Muscle of back (tissue), 11 donors: Measurements from ENCODE around the gene IL18R1. TPM values are rescaled to one million over a fixed set of nuclear protein-coding genes. Genes with fewer than 3 reads are reported as not detected.

Experiments
- DNase-seq, 3 donors: peaks; one replicate each; pipeline versions ENCODE4 v3.0.0 to v3.0.0-alpha.2; 2013
- polyA plus RNA-seq, 10 donors: library from polyadenylated mRNA; unstranded; fragments of 120-200 nt; gene quantifications; one replicate each; pipeline ENCODE4 v1.2.1, GENCODE V29; 2013; ENCODE audit not compliant: insufficient read length in 10 of 10

IL18R1 gene
- polyA plus RNA-seq, 10 donors = 0.50 to 2.0 (median 1.0) TPM

DNA sequence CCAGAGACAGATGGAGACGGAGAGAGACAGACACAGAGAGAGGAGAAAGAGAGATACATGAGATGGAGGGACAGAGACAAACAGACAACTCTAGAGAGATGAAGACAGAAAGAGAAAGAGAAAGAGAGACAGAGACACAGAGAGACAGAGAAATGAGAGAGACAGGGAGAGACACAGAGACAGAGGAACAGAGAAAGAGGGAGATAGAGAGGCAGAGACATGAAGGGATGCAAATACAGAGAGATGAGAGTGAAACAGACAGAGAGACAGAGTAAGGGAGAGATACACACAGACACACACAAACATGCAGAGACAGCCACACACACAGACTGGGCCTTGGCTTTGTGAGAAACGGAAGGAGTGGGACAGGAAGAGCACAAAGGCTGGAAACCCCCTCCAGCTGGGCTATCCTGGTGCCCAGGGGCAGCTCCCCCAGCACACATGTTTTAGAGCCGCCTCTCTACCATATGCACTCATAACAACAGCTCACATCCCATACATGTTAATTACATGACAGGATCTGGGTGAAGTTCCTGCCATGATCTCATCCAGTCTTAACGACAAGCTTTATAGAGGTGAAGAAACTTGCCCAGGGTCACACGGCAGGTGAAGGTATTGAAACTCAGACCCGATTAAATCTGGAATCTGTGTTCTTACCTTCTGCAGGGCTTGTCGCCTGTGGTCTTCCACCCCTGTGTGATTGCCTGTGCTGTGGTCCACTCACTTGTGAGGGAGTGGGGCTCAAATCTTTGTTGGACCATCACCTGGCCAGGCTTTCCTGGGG is 32.4 kb downstream of the IL18R1 start:
- DNase-seq = no peak

DNA sequence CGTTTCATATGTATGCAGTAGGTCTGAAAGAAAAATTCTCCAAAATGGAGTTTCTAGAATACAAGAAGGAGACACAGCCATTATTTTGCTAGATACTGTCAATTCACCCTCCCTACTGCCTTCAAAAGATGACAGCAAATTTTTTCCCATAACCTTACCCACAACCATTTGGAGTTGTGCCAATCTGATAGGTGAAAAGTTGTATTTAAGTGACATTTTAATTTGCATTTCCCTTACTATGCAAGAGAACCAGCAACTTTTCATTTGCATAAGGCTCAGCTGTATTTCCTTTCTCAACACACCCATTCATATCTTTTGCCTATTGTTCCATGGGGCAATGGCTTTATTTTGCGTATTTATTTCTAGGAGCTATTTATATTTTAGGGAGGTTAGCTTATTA is 36.0 kb downstream of the IL18R1 start:
- no peak for DNase-seq

DNA sequence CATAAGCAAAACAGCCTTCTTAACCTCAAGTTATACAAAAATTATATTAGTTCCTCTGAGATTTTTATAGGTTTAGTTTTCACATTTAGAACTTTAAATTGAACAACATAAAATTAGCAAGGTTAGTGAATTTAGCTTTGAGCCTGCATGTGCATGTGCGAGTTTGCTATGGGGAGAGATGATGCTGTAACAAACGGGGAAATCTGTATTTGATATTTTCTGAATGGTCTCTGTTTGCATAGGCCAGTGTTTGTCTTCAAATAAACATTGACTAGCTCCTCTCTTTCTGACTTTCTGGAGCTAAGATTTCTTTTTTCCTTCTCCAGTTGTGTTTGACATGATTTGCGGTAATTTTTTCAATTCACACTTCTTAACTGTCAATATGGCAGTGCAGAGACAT is 36.5 kb downstream of the IL18R1 start:
- no peak for DNase-seq

DNA sequence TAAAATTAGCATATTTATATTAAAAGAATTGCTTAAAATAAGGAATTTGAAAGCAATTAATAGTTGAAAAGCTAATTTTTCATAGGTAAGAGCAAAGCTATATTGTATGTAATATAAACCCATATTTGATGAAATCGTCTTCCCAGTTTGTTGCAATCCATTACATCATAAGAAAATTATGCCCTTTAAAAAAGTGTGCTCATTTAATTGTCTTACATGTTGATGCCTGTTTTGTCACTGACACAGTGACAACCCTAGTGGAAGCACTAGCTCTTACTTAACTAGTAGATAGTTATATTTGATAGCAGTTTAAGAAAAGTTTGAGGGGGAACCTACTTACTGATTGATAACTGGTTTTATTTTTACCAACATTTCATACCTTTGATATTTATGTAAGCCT is 37.3 kb downstream of the IL18R1 start:
- no peak for DNase-seq

DNA sequence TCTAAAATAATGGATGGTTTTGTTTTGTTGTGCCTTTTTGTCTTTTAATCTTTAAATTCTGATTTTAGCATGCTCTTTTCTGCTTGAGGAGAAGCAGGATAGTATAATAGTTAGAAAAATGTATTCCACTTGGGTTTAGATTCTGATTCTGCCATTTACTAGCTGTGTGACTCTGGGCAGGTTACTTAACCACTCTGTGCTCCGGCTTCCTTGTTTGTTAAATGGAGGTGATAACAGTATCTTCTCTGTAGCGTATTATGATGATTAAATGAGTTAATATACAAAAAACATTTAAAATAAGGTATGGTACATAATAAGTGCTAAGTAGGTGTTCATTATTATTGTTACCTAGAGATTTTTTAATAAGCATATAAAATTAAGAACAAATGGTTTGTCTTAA is 40.4 kb downstream of the IL18R1 start:
- no peak for DNase-seq

DNA sequence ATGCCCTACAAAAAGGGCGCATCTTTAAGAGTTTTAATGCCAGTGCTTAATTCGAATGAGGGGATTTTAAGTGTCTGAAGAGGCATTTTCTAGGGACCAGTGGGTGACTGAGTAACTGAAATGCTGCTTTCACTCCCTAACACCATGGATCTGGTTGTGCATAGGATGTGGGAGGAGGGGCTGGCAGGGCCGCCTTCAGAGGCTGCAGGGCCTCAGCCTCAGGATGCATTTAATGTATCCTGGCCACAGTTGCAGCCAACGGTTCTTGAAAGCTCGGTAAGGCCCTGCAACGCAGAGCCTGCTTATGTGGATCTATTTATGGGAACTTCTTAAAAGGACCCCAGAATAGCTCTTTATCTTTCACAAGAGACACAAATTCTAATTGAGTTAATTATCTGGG is 41.6 kb downstream of the IL18R1 start:
- DNase-seq = peak in 1 of 3 donors; percentile 2

DNA sequence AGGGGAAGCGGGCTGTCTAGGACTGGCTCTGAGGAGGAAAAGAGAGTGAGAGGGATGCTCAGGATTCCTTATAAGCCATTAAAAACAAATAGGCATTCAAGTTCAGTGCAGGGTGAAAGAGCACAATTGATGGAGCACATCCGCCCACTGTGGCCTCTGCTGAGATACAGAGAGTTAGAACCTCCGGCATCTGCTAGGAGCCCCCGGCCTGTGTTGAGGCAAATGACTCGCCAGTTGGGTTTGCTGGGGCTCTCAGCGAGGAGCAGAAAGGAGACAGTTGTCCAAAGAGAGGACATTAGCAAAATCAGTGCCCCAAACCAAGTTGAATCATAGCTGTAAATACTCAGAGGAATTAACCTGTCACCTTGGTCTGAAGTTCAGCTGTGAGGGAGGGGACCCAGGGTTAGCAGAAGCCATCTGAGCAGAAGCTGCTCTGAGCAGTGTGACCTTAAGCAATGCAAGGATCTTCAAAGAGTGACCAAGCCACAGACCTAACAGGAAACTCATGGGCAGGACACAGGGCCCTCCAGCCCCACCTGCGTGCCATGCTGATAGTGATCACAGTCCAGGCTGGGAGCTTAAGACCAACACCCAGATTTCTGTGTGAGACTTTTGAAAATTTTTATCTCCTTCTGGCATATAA is 44.0 kb downstream of the IL18R1 start:
- no peak for DNase-seq

DNA sequence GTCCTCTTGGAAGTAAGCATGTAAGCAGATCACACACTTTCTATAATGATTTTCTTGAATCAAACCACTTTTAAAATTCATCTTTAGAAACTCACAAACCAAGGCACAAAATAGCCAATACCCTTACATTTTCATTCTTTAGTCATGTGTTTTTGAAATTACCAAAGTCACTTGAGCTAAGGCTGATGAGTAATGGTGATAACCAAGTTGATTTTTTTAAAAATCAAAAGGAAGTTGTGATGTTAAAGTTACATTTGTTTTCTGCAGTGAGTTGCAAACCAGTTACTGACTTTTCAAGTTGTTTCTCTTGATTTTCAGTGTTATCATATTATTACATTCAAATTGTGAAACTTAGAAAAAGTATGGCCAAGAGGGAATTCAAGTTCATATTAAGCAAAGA is 45.9 kb downstream of the IL18R1 start:
- no peak for DNase-seq

DNA sequence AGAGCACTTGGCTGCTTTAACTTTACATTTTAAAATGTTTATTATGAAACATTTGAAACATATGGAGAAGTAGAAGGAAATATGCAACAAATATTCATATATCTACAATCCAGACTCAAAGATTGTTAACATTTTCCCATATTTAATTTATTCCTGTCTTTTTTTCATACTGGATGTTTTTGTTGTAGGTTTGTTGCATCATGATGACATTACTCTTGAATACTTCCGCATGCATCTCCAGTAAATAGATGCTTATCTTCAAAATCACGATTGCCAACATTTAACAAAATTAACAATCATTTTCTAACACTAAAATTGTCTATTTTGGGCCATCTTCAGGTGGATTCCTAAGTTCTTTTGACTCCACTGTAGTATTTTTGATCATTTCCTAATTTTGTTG is 46.3 kb downstream of the IL18R1 start:
- DNase-seq = no peak

DNA sequence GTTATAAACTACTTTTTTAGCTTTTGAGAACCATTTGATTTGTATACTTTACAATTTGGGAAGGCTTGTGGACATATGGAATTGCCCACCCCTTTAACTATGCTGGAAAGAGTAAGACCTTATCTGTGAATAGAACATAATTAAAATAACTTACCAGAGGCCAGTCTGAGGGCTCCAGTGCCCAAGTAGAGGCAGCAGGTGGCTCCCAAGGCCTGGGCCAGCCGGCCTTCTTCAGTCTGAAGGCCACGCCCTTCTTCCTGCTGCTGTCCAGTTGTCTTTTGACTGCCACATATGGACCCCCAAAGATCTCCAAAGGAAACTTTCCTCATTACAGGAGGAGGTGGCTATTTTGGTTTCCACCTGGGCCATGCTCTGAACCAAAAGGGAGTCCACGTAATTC is 55.4 kb downstream of the IL18R1 start:
- DNase-seq = no peak

DNA sequence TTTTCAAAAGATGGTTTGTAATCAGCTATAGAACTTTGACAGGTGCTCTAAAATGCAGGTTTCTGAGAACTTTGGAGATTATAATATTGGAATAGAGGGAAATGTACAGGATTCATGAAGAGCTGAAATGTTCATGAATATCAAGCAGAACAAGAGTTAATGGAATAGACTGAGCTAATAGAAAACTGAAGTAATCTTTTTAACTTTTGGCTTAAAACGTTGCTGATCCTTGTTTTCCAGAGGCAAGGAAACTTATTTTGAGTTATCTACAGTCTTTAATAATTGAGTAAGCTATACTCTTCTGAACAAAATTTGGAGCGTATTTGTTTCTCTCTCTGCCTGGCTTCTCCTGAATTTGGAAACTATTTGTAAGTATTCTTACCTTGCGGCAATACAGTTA is 56.6 kb downstream of the IL18R1 start:
- no peak for DNase-seq

DNA sequence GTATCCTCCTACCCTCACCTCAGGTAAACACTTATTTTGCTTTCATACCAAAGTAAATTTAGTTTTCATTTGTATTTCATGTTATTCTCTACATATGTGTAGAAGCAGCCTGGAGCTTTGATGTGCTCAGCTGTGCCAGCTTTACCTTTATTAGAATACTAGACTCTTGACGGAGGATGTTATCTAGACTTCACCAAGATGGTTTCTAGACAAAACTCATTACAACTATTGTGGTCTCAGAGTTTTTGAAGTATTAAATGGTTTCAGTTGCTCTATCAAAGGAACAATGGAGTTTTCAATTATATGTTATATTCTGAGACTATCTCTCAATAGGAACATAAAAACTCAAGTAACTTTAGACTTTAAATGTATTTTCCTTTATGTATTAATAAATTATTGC is 62.4 kb downstream of the IL18R1 start:
- DNase-seq = no peak

DNA sequence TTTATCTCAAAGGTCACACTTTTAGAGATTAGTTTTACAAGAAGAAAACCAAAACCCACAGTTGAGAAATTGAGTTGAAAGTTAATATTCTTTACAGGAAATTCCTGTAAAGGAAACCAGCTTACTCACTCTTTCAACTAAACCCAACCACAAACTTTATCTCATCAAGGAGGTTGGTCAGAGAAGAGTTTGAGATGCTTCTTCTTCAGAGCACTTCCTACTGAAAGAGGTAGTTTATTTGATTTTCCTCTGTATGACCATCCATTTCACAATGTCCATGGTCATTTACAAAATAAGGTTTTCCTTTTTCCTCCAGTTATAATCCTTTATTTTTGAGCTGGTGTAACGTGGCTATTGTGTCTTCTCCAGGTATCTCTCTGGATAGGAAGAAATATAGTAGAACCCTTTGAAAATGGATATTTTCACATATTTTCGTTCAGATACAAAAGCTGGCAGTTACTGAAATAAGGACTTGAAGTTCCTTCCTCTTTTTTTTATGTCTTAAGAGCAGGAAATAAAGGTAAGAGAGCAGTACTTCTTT is 62.9 kb downstream of the IL18R1 start:
- no peak for DNase-seq

DNA sequence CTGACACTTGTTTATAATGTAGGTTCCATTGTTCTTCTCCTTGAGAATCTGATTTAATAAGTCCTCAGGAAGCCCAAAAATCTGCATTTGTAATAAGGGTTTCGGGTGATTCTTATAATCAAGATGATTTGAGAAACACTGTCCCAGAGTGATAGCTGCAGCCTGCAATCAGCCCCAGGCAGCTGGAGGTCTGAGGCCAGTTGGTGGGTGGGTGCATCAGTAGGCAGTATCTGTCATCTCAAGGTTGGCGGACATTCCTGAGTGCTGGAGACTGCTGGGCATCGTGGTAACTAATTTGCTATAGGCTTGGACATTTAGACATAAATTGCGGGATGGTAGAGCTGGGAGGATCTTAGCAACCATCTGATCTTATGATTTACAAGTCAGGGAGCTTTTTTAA is 64.7 kb downstream of the IL18R1 start:
- no peak for DNase-seq

DNA sequence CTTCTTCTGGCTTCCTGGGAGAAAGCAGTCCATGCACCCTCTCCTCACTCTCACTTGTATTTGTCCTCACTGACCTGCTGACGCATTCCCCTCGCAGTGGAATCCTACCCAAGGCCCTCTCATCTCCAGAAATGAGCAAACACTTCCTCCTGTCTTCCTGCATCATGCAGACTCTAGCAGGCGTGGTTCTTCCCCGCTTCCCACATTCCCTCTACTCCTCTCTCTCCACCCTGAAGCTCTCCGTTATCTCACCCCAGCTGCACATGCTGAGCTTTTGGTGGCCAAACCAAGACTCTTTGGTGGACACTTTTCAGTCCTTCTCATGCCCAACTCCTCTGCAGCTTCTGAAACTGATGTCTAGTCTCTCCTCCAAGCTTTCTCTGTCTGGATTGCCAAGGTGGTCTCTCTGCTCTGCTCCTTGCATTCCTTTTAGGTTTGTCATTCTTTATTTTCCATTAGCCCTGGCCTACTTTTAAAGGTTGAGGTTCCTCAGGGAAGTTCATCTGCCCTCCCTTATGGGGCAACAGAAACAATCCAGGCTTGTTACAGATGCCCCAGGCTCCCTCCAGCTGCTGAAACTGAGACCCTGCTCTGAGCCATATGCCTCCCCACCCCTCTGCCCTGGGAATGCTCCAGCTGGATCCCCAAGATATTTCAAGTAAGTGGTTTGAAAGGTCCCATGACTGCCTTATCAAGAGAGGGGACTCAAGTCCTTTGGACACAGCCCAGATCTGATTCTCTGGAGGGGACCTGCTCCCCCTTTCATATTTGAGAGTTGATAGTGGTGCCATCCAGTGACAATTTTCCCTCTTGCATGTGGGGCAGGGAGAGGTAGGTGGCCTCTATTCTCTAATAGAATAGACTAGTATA is 66.5 kb downstream of the IL18R1 start:
- DNase-seq = no peak

DNA sequence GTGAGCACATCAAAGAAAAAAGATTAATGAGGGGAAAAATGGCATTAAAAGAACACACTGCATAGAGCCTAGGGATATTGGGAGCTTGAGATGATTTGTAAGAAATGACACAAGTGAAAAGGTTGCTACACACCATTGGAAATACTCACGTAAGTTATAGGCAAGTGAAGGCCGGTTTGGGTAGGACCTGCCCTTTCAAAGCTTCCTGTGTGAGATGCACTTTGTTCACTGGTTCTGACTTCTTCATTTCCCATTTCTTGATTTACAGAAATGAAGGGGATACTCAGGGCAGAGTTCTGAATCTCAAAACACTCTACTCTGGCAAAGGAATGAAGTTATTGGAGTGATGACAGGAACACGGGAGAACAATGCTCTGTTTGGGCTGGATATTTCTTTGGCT is 67.3 kb downstream of the IL18R1 start, which contains the start of gene IL18RAP:
Gene IL18RAP (plus strand): TSS at position 251 of the 400 bp plus-strand sequence. CDS start 118 bp downstream, at position 369.
- DNase-seq = no peak

DNA sequence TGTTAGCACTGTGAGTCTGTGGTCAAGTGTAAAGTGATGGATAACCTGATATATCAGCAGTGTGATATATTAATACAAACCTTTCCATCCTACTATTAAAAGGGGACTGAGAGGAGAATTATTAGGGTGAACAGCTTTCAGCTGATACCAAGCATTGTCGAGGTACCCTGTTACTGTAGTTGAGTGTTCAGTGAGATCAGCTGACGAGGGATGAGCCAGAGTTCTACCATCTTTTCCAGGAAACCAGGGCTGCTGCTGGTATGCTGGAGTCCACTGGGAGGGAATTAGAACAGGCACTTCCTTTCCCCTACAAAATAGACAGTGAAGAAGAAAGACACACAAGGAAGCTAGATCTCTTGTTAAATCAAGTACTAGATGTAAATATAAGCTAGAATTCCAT is 67.8 kb downstream of the IL18R1 start:
- no peak for DNase-seq

DNA sequence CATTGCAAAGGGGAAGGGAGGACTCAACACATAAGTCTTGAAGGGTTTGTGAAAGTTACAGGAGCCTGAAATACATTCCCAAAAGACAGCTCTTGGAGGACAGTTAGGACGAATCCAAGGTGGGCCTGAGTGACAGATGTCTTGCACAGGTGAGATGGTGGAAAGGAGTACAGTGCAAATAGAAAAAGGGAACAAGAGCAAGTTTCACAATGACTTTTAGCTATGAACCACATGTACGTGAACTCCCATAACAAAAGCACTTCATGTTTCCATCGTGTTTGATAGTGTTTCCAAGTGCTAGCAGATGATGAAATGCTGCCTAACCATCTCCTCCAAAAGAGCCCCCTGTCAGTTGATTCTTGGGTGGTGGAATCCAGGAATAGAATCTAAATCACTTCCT is 69.2 kb downstream of the IL18R1 start:
- no peak for DNase-seq

DNA sequence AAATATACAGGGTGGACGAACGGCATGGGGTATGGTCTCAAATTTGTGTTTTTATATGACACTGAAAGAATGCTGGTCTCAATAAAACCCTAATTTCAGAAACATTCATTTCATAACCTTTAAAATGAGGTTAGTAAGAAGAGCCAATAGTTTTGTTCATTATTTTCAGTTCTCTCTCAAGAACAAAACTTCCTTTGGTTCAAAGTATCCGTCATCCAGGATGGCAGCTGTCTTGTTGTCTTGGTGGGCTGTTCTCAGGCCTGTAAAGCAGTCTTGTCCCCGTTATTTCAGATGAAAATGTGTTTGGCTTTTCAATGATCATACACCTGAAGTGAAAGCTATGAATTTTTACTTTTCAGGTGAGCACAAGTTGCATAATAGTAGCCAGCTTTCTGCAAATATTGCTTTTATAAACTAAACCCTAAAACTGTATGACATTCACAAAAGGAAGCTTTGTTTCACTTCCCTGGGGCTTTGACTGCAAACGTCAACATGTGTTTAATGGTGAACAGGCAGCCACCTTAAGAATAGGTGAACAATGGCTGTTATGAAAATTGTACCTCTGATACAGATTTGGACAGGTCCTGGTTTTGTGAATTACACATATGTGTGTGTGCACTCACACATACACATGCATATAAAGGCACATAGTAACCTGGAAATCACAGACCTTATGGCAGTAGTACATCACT is 70.0 kb downstream of the IL18R1 start:
- no peak for DNase-seq

DNA sequence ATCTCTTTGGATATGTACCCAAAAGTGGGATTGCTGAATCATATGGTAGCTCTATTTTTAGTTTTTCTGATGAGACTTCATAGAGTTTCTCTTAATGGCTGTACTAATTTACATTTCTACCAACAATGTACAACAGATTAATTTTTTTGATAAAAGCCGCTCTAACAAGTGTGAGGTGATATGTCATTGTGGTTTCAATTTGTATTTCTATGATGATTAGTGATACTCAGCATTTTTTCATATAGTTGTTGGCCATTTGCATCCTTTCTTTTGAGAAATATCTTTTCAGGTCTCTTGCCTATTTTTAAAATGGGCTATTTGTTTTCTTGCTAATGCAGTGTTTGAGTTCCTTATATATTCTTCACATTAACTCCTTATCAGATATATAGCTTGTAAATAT is 71.7 kb downstream of the IL18R1 start:
- DNase-seq = no peak

DNA sequence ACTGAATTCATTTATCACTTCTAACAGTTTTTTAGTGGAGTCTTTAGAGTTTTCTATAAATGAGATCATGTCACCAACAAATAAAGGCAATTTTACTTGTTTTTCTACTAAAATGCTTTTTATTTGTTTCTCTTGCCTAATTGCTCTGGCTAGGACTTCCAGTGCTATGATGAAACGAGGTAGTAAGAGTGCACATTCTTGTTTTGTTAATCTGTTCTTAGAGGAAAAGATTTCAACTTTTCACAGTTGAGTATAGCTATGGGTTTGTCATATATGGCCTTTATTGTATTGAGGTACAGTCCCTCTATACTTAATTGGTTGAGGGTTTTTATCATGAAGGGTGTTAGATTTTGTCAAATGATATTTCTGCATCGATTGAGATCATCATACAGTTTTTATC is 73.0 kb downstream of the IL18R1 start:
- no peak for DNase-seq

DNA sequence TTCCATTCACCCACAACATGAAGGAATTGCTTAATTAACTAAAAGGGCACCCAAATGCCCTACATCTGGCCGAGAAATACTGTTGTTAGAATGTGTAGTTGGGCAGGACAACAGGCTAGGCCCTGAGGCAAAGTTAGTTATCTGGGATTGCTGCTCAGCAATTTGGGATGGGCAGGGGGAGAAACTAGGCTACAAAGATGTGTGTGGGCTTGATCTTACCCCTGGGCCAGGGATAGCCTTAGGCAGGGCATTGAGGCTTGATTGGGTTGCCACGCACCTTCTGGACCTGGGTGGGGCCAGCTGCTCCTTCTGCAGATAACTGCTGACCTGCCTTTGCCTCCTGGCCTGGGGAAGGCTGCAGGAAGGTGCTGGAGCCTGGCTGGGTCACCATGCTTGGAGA is 76.8 kb downstream of the IL18R1 start:
- no peak for DNase-seq
